Stomach (tissue), 4 donors: ENCODE data around the gene RHBDL1.

ENCODE experiments used
- EP300 ChIP-seq: sonication (generic); formaldehyde crosslinking; IDR thresholded peaks from one replicate; pipeline ENCODE4 v1.6.1; 2017; ENCODE audit warnings: antibody characterized with exemption
- POLR2A ChIP-seq, 4 donors: fragments of 450-650 bp; IDR thresholded peaks; one replicate each; pipeline ENCODE4 v1.6.1; 2016; ENCODE audit warnings: antibody characterized with exemption in 4 of 4, control low read depth in 2 of 4, mild to moderate bottlenecking in 1 of 4, moderate library complexity in 1 of 4
- TF ChIP-seq, protein P1 (sequence below), 7 experiments: fragments of 450-650 bp in 4 of 7; fragments of 200-600 bp in 3 of 7; sonication (generic) in 3 of 7; IDR thresholded peaks; one replicate each; pipeline ENCODE4 v1.5.1; 2016 to 2019; ENCODE audit warnings: antibody characterized with exemption in 7 of 7, control low read depth in 2 of 7, mild to moderate bottlenecking in 1 of 7

DNA sequence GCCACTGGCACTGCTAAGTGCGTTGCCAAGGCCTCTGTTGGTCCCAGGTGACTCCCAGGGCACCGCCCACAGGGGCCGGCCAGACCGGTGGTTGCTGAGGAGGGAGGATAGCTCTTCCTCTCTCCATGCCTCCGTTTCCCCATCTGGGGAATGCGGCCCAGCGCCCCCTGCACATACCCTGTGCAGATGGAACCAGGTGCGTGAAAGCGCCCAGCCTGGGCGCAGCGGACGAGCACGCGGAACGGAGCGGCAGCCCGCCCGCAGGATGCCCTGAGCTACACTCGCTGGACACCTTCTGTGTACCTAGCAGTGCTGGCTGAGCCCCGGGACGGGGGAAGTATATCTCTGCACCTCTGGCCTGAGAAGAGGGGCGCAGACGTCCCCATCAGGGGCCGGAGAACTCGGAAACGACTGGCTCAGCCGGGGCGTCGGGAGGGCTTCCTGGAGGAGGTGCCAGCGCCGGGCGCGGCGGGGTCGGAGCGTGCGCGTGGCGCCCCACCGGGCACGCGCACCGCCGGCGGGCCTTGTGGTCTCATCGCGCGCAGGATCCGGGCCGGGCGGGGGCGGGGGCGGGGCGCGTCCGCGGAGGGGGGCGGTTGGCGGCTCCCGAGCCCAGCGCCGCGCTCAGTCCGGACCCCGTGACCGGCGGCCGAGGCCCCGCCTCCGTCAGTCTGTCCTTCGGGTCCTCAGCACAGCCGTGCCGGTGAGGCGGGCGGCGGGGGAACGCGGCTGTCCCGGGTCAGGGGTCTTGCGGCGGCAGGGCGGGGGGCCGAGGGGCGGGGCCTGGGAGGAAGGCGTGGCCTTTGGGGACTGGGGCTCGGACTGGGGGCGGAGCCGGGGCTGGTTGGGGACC is 51.2 kb downstream of the RHBDL1 start, which contains the start of the genes CCDC78 and HAGHL:
- TF ChIP-seq, protein P1, sequence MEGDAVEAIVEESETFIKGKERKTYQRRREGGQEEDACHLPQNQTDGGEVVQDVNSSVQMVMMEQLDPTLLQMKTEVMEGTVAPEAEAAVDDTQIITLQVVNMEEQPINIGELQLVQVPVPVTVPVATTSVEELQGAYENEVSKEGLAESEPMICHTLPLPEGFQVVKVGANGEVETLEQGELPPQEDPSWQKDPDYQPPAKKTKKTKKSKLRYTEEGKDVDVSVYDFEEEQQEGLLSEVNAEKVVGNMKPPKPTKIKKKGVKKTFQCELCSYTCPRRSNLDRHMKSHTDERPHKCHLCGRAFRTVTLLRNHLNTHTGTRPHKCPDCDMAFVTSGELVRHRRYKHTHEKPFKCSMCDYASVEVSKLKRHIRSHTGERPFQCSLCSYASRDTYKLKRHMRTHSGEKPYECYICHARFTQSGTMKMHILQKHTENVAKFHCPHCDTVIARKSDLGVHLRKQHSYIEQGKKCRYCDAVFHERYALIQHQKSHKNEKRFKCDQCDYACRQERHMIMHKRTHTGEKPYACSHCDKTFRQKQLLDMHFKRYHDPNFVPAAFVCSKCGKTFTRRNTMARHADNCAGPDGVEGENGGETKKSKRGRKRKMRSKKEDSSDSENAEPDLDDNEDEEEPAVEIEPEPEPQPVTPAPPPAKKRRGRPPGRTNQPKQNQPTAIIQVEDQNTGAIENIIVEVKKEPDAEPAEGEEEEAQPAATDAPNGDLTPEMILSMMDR (IDR thresholded peaks at IDR 0.05) = no peak
- TF ChIP-seq EP300 (no peak), POLR2A (IDR thresholded peaks at IDR 0.05) (no peak)
